Stimulated activated naive CD8-positive, alpha-beta T cell treated with anti-CD3 and anti-CD28 coated beads, Interleukin-15, amount 100 ng/mL, for 72 hours (primary cell): Measurements from ENCODE around the gene FCER1G.

Experiments used
- ATAC-seq: fragments of 150-1000 bp; cut with Tn5 transposase; 2 replicates; pipeline ENCODE4 v1.10.0; 2021; ENCODE audit warnings: mild to moderate bottlenecking, moderate library complexity
- DNase-seq, 2 donors: peaks; one replicate each; pipeline ENCODE4 v3.0.0; 2021 to 2022
- H3K27ac Mint-ChIP-seq, 2 donors: one replicate each; pipeline ENCODE4 v1.8.0; 2022; ENCODE audit warnings: mild to moderate bottlenecking in 2 of 2, mixed read lengths in 2 of 2, moderate library complexity in 2 of 2
- H3K27me3 Mint-ChIP-seq: one replicate; pipeline ENCODE4 v1.8.0; 2022; ENCODE audit warnings: mixed read lengths
- H3K4me1 Mint-ChIP-seq: one replicate; pipeline ENCODE4 v1.8.0; 2022; ENCODE audit warnings: mild to moderate bottlenecking, mixed read lengths
- H3K4me3 Mint-ChIP-seq, 2 donors: one replicate each; pipeline ENCODE4 v1.8.0; 2022; ENCODE audit warnings: mild to moderate bottlenecking in 2 of 2, mixed read lengths in 2 of 2, moderate library complexity in 1 of 2
- H3K9me3 Mint-ChIP-seq, 2 donors: one replicate each; pipeline ENCODE4 v1.8.0; 2022; ENCODE audit warnings: mixed read lengths in 2 of 2

Gene FCER1G

GRCh38 chr1:161258439-161259344 lies 43.6 kb downstream of the FCER1G start, which contains the start of gene PCP4L1:
PCP4L1 (plus strand) TSS chr1:161258745; CDS start chr1:161258975, 230 bp downstream.
- DNase-seq (peak; percentile 54 to 55), ATAC-seq (peak; percentile 93)
- H3K9me3 Mint-ChIP-seq = peaks cover 15 to 34% of the 10 kb centered on the region in 2 donors
- peaks cover 68% of the 10 kb centered on the region for H3K27me3 Mint-ChIP-seq
- H3K27ac Mint-ChIP-seq = peak within 1 kb of the TSS in 1 of 2 donors; percentile 13
- peaks cover 26% of the 10 kb centered on the region for H3K4me1 Mint-ChIP-seq
- H3K4me3 Mint-ChIP-seq = peak within 1 kb of the TSS; percentile 69 to 76

- Mint-ChIP-seq H3K4me3 (peak overlapping the region; percentile 69 to 76), H3K27me3 (peaks cover 68% of the 10 kb centered on the region), H3K4me1 (peaks cover 26% of the 10 kb centered on the region), H3K27ac (no peak overlapping the region), H3K9me3 (peaks cover 15 to 34% of the 10 kb centered on the region in 2 donors)
- ATAC-seq = no peak
- no peak for DNase-seq
Observed at GRCh38 chr1:161259345-161259702, 44.2 kb downstream of the FCER1G start.

GRCh38 chr1:161259765-161260164 lies 44.7 kb downstream of the FCER1G start:
- H3K4me3 Mint-ChIP-seq = peak overlapping the region; percentile 69 to 76
- H3K27me3 Mint-ChIP-seq = peaks cover 72% of the 10 kb centered on the region
- no peak overlapping the region for H3K27ac Mint-ChIP-seq
- H3K9me3 Mint-ChIP-seq = peaks cover 15 to 34% of the 10 kb centered on the region in 2 donors
- H3K4me1 Mint-ChIP-seq = peaks cover 26% of the 10 kb centered on the region
- DNase-seq (no peak), ATAC-seq (no peak)

GRCh38 chr1:161260376-161261260 lies 45.5 kb downstream of the FCER1G start:
- DNase-seq (no peak), ATAC-seq (no peak)
- Mint-ChIP-seq H3K9me3 (peaks cover 13 to 30% of the 10 kb centered on the region in 2 donors), H3K27me3 (peaks cover 71% of the 10 kb centered on the region), H3K4me1 (peaks cover 26% of the 10 kb centered on the region), H3K27ac (no peak overlapping the region), H3K4me3 (no peak overlapping the region)

GRCh38 chr1:161261261-161262235 lies 46.5 kb downstream of the FCER1G start:
- ATAC-seq = no peak
- Mint-ChIP-seq H3K27ac (peak overlapping the region in 1 of 2 donors; percentile 67), H3K4me3 (no peak overlapping the region), H3K27me3 (peaks cover 66% of the 10 kb centered on the region), H3K4me1 (peaks cover 26% of the 10 kb centered on the region), H3K9me3 (peaks cover 9 to 21% of the 10 kb centered on the region in 2 donors)
- DNase-seq = no peak

GRCh38 chr1:161265305-161265704 lies 50.2 kb downstream of the FCER1G start:
- Mint-ChIP-seq H3K27ac (no peak overlapping the region), H3K27me3 (peaks cover 30% of the 10 kb centered on the region), H3K4me3 (no peak overlapping the region), H3K9me3 (no peaks in the 10 kb centered on the region), H3K4me1 (peaks cover 5% of the 10 kb centered on the region)
- ATAC-seq (no peak), DNase-seq (no peak)

GRCh38 chr1:161266202-161266601 lies 51.1 kb downstream of the FCER1G start:
- no peaks in the 10 kb centered on the region for H3K9me3 Mint-ChIP-seq
- DNase-seq = no peak
- H3K27me3 Mint-ChIP-seq = peaks cover 21% of the 10 kb centered on the region
- ATAC-seq = no peak
- H3K27ac Mint-ChIP-seq = no peak overlapping the region
- no peak overlapping the region for H3K4me3 Mint-ChIP-seq
- no peaks in the 10 kb centered on the region for H3K4me1 Mint-ChIP-seq

- H3K27me3 Mint-ChIP-seq = peaks cover 14% of the 10 kb centered on the region
- DNase-seq (no peak), ATAC-seq (no peak)
- H3K9me3 Mint-ChIP-seq = no peaks in the 10 kb centered on the region
- no peak overlapping the region for H3K4me3 Mint-ChIP-seq
- H3K27ac Mint-ChIP-seq = no peak overlapping the region
- H3K4me1 Mint-ChIP-seq = no peaks in the 10 kb centered on the region
Observed at GRCh38 chr1:161266836-161267235, 51.7 kb downstream of the FCER1G start.

GRCh38 chr1:161267321-161267720 lies 52.2 kb downstream of the FCER1G start:
- no peak for ATAC-seq
- no peak overlapping the region for H3K27ac Mint-ChIP-seq
- no peak overlapping the region for H3K4me3 Mint-ChIP-seq
- DNase-seq = no peak
- no peaks in the 10 kb centered on the region for H3K4me1 Mint-ChIP-seq
- peaks cover 9% of the 10 kb centered on the region for H3K27me3 Mint-ChIP-seq
- H3K9me3 Mint-ChIP-seq = no peaks in the 10 kb centered on the region
